Measurements from ENCODE around the gene ACAP3.

ACAP3 gene

GRCh38 chr1:1264868-1265272 lies 42.9 kb downstream of the ACAP3 start:
- DNase-seq (ENCODE audit: low spot score in 2 of 2): no peak
- H3K9me3 ChIP-seq: no peaks in the 10 kb centered on the region
- in situ Hi-C loops (cut with MboI; ENCODE audit: low sequenced_read_pairs): no loop called here
- H3K4me1 ChIP-seq: no peaks in the 10 kb centered on the region
- H3K36me3 ChIP-seq (replicated peaks): peaks cover 76% of the 10 kb centered on the region
- H3K4me3 ChIP-seq: no peak overlapping the region
- no peaks in the 10 kb centered on the region for H3K27me3 ChIP-seq (ENCODE audit: low read depth)

GRCh38 chr1:1264026-1264425 lies 43.7 kb downstream of the ACAP3 start:
- H3K4me3 ChIP-seq: no peak overlapping the region
- no peaks in the 10 kb centered on the region for H3K9me3 ChIP-seq
- H3K4me1 ChIP-seq: no peaks in the 10 kb centered on the region
- in situ Hi-C loops (cut with MboI; ENCODE audit: low sequenced_read_pairs): no loop called here
- no peak for DNase-seq (ENCODE audit: low spot score in 2 of 2)
- H3K36me3 ChIP-seq (replicated peaks): peaks cover 76% of the 10 kb centered on the region
- H3K27me3 ChIP-seq (ENCODE audit: low read depth): no peaks in the 10 kb centered on the region

GRCh38 chr1:1262758-1263157 lies 45.0 kb downstream of the ACAP3 start:
- Histone ChIP-seq H3K36me3 (replicated peaks) (peaks cover 81% of the 10 kb centered on the region), H3K27me3 (ENCODE audit: low read depth) (no peaks in the 10 kb centered on the region), H3K4me1 (no peaks in the 10 kb centered on the region), H3K9me3 (no peaks in the 10 kb centered on the region), H3K4me3 (no peak overlapping the region)
- no peak for DNase-seq (ENCODE audit: low spot score in 2 of 2)
- in situ Hi-C loops (cut with MboI; ENCODE audit: low sequenced_read_pairs): no loop called here

GRCh38 chr1:1262071-1262470 lies 45.7 kb downstream of the ACAP3 start:
- no peak for DNase-seq (ENCODE audit: low spot score in 2 of 2)
- H3K4me3 ChIP-seq: no peak overlapping the region
- peaks cover 74% of the 10 kb centered on the region for H3K36me3 ChIP-seq (replicated peaks)
- H3K27me3 ChIP-seq (ENCODE audit: low read depth): no peaks in the 10 kb centered on the region
- in situ Hi-C loops (cut with MboI; ENCODE audit: low sequenced_read_pairs): no loop called here
- H3K4me1 ChIP-seq: no peaks in the 10 kb centered on the region
- no peaks in the 10 kb centered on the region for H3K9me3 ChIP-seq

GRCh38 chr1:1260843-1261560 lies 46.7 kb downstream of the ACAP3 start:
- in situ Hi-C loops (cut with MboI; ENCODE audit: low sequenced_read_pairs): no loop called here
- no peak overlapping the region for H3K4me3 ChIP-seq
- DNase-seq (ENCODE audit: low spot score in 2 of 2): no peak
- no peaks in the 10 kb centered on the region for H3K27me3 ChIP-seq (ENCODE audit: low read depth)
- no peaks in the 10 kb centered on the region for H3K4me1 ChIP-seq
- H3K9me3 ChIP-seq: no peaks in the 10 kb centered on the region
- H3K36me3 ChIP-seq (replicated peaks): peaks cover 74% of the 10 kb centered on the region

GRCh38 chr1:1259951-1260600 lies 47.7 kb downstream of the ACAP3 start:
- no peak for DNase-seq (ENCODE audit: low spot score in 2 of 2)
- no peaks in the 10 kb centered on the region for H3K4me1 ChIP-seq
- no peaks in the 10 kb centered on the region for H3K27me3 ChIP-seq (ENCODE audit: low read depth)
- H3K4me3 ChIP-seq: no peak overlapping the region
- in situ Hi-C loops (cut with MboI; ENCODE audit: low sequenced_read_pairs): no loop called here
- peaks cover 74% of the 10 kb centered on the region for H3K36me3 ChIP-seq (replicated peaks)
- no peaks in the 10 kb centered on the region for H3K9me3 ChIP-seq

GRCh38 chr1:1259540-1259939 lies 48.2 kb downstream of the ACAP3 start:
- H3K36me3 ChIP-seq (replicated peaks): peaks cover 74% of the 10 kb centered on the region
- no peak for DNase-seq (ENCODE audit: low spot score in 2 of 2)

GRCh38 chr1:1259119-1259488 lies 48.6 kb downstream of the ACAP3 start:
- H3K27me3 ChIP-seq (ENCODE audit: low read depth): no peaks in the 10 kb centered on the region
- no peaks in the 10 kb centered on the region for H3K4me1 ChIP-seq
- in situ Hi-C loops (cut with MboI; ENCODE audit: low sequenced_read_pairs): no loop called here
- peaks cover 72% of the 10 kb centered on the region for H3K36me3 ChIP-seq (replicated peaks)
- no peak for DNase-seq (ENCODE audit: low spot score in 2 of 2)
- no peaks in the 10 kb centered on the region for H3K9me3 ChIP-seq
- no peak overlapping the region for H3K4me3 ChIP-seq

More at GRCh38 chr1:1259540-1259939, 48.2 kb downstream of the ACAP3 start:
- Histone ChIP-seq H3K9me3 (no peaks in the 10 kb centered on the region), H3K4me1 (no peaks in the 10 kb centered on the region), H3K4me3 (no peak overlapping the region), H3K27me3 (ENCODE audit: low read depth) (no peaks in the 10 kb centered on the region)
- in situ Hi-C loops (cut with MboI; ENCODE audit: low sequenced_read_pairs): no loop called here

- Histone ChIP-seq H3K4me1 (no peaks in the 10 kb centered on the region), H3K36me3 (replicated peaks) (peaks cover 70% of the 10 kb centered on the region), H3K9me3 (no peaks in the 10 kb centered on the region), H3K27me3 (ENCODE audit: low read depth) (no peaks in the 10 kb centered on the region), H3K4me3 (no peak overlapping the region)
- DNase-seq (ENCODE audit: low spot score in 2 of 2): peak in 1 of 2 experiments; percentile 7
- in situ Hi-C loops (cut with MboI; ENCODE audit: low sequenced_read_pairs): no loop called here
Observed at GRCh38 chr1:1256956-1257871, 50.5 kb downstream of the ACAP3 start.

- in situ Hi-C loops (cut with MboI; ENCODE audit: low sequenced_read_pairs): no loop called here
Observed at GRCh38 chr1:1255611-1256010, 52.1 kb downstream of the ACAP3 start.

GRCh38 chr1:1255078-1255477 lies 52.7 kb downstream of the ACAP3 start:
- in situ Hi-C loops (cut with MboI; ENCODE audit: low sequenced_read_pairs): no loop called here
- no peaks in the 10 kb centered on the region for H3K4me1 ChIP-seq
- no peak overlapping the region for H3K4me3 ChIP-seq
- no peaks in the 10 kb centered on the region for H3K27me3 ChIP-seq (ENCODE audit: low read depth)
- peaks cover 55% of the 10 kb centered on the region for H3K36me3 ChIP-seq (replicated peaks)
- DNase-seq (ENCODE audit: low spot score in 2 of 2): no peak
- H3K9me3 ChIP-seq: no peaks in the 10 kb centered on the region

More at GRCh38 chr1:1255611-1256010, 52.1 kb downstream of the ACAP3 start:
- DNase-seq (ENCODE audit: low spot score in 2 of 2): no peak
- Histone ChIP-seq H3K27me3 (ENCODE audit: low read depth) (no peaks in the 10 kb centered on the region), H3K36me3 (replicated peaks) (peaks cover 60% of the 10 kb centered on the region), H3K4me3 (no peak overlapping the region), H3K9me3 (no peaks in the 10 kb centered on the region), H3K4me1 (no peaks in the 10 kb centered on the region)

GRCh38 chr1:1254667-1254998 lies 53.1 kb downstream of the ACAP3 start:
- H3K36me3 ChIP-seq (replicated peaks): peaks cover 53% of the 10 kb centered on the region
- H3K4me1 ChIP-seq: no peaks in the 10 kb centered on the region
- no peak for DNase-seq (ENCODE audit: low spot score in 2 of 2)
- no peaks in the 10 kb centered on the region for H3K27me3 ChIP-seq (ENCODE audit: low read depth)
- H3K4me3 ChIP-seq: no peak overlapping the region
- in situ Hi-C loops (cut with MboI; ENCODE audit: low sequenced_read_pairs): no loop called here
- H3K9me3 ChIP-seq: no peaks in the 10 kb centered on the region

- DNase-seq (ENCODE audit: low spot score in 2 of 2): no peak
- H3K27me3 ChIP-seq (ENCODE audit: low read depth): no peaks in the 10 kb centered on the region
- no peak overlapping the region for H3K4me3 ChIP-seq
- H3K9me3 ChIP-seq: no peaks in the 10 kb centered on the region
- in situ Hi-C loops (cut with MboI; ENCODE audit: low sequenced_read_pairs): no loop called here
- H3K4me1 ChIP-seq: no peaks in the 10 kb centered on the region
- H3K36me3 ChIP-seq (replicated peaks): peaks cover 50% of the 10 kb centered on the region
Observed at GRCh38 chr1:1253972-1254666, 53.6 kb downstream of the ACAP3 start.
